ENCODE measurements around the gene BRMS1.

GRCh38 chr11:66293352-66293751 is 51.6 kb downstream of the BRMS1 start:
- TF ChIP-seq CTCF (IDR thresholded peaks at IDR 0.05; ENCODE audit: low read length) = no peak
- TF ChIP-seq EZH2phosphoT487 (IDR thresholded peaks at IDR 0.05; ENCODE audit: low read length) = no peak
- no peak for TF ChIP-seq EZH2 (optimal IDR thresholded peaks at IDR 0.05; ENCODE audit: low read depth, low read length)

Measured in MM.1S (cell line).